KMS-11 (cell line): ENCODE results near the gene OR2V2.

Experiments
- H2AFZ ChIP-seq: fragments of 200-600 bp; sonication (generic); 2 replicates; pipeline ENCODE4 v1.6.1; 2016; ENCODE audit warnings: antibody characterized with exemption, mixed run types, low read depth
- H3K27ac ChIP-seq: fragments of 200-600 bp; sonication (generic); 2 replicates; pipeline ENCODE4 v1.6.1; 2016; ENCODE audit warnings: mild to moderate bottlenecking, mixed run types
- H3K27me3 ChIP-seq: fragments of 200-600 bp; sonication (generic); 2 replicates; pipeline ENCODE4 v1.6.1; 2017; ENCODE audit warnings: mild to moderate bottlenecking, low read depth, mixed run types, moderate library complexity; ENCODE audit not compliant: insufficient read depth
- H3K36me3 ChIP-seq: fragments of 200-600 bp; sonication (generic); 2 replicates; pipeline ENCODE4 v1.6.1; 2017; ENCODE audit warnings: mild to moderate bottlenecking, mixed run types; ENCODE audit not compliant: insufficient read depth
- H3K4me1 ChIP-seq: fragments of 200-600 bp; sonication (generic); 2 replicates; pipeline ENCODE4 v1.6.1; 2016; ENCODE audit warnings: mild to moderate bottlenecking, low read depth, mixed run types; ENCODE audit not compliant: poor library complexity, severe bottlenecking
- H3K4me2 ChIP-seq: fragments of 200-600 bp; sonication (generic); 2 replicates; pipeline ENCODE4 v1.7.0; 2016; ENCODE audit warnings: mild to moderate bottlenecking, mixed run types
- H3K4me3 ChIP-seq: fragments of 200-600 bp; sonication (generic); IDR thresholded peaks from 2 replicates; pipeline ENCODE4 v1.6.1; 2017; ENCODE audit warnings: low read depth, low read length, mixed read lengths; ENCODE audit not compliant: insufficient read depth
- H3K79me2 ChIP-seq: fragments of 200-600 bp; sonication (generic); 2 replicates; pipeline ENCODE4 v1.6.1; 2016; ENCODE audit warnings: low read depth, mixed run types; ENCODE audit not compliant: insufficient read depth
- H3K9ac ChIP-seq: fragments of 200-600 bp; sonication (generic); 2 replicates; pipeline ENCODE4 v1.6.1; 2016; ENCODE audit warnings: mild to moderate bottlenecking, mixed run types
- H4K20me1 ChIP-seq: fragments of 200-600 bp; sonication (generic); 2 replicates; pipeline ENCODE4 v1.6.1; 2016; ENCODE audit warnings: mild to moderate bottlenecking, mixed run types; ENCODE audit not compliant: insufficient read depth
- TF ChIP-seq, protein P1 (sequence below): fragments of 200-600 bp; sonication (generic); conservative IDR thresholded peaks from 2 replicates; pipeline ENCODE4 v1.6.1; 2017; ENCODE audit warnings: low read depth, mild to moderate bottlenecking, antibody characterized with exemption, low read length, moderate library complexity, mixed read lengths

OR2V2 gene

DNA sequence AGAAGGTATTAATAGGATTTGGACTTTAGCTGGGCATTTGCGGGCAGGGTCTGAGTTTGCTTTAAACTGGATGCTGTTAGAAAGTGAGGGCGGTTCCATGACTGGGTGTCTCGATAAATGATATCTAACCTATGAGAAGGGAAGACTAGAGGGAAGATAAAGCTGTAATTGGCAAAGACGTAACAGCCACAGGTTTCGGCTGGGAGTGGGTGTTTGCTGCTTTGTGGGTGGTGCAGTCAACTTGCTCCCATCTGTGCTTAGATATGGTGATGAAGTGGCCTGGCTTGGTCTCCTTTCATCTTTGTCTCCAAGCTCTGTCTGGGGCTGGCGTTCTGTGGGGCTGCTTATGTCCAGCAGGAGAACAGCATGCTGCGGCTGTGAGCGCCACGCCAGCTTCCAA, 39.7 kb upstream of the OR2V2 start:
- H3K4me2 ChIP-seq: no peak overlapping the region
- no peaks in the 10 kb centered on the region for H4K20me1 ChIP-seq
- H3K27me3 ChIP-seq: no peaks in the 10 kb centered on the region; the same call in 1 of the 2 replicates
- H3K27ac ChIP-seq: no peak overlapping the region
- H3K4me3 ChIP-seq: no peak overlapping the region
- H3K79me2 ChIP-seq: no peaks in the 10 kb centered on the region
- no peak overlapping the region for H2AFZ ChIP-seq
- no peak overlapping the region for H3K9ac ChIP-seq
- no peaks in the 10 kb centered on the region for H3K4me1 ChIP-seq
- TF ChIP-seq, protein P1, sequence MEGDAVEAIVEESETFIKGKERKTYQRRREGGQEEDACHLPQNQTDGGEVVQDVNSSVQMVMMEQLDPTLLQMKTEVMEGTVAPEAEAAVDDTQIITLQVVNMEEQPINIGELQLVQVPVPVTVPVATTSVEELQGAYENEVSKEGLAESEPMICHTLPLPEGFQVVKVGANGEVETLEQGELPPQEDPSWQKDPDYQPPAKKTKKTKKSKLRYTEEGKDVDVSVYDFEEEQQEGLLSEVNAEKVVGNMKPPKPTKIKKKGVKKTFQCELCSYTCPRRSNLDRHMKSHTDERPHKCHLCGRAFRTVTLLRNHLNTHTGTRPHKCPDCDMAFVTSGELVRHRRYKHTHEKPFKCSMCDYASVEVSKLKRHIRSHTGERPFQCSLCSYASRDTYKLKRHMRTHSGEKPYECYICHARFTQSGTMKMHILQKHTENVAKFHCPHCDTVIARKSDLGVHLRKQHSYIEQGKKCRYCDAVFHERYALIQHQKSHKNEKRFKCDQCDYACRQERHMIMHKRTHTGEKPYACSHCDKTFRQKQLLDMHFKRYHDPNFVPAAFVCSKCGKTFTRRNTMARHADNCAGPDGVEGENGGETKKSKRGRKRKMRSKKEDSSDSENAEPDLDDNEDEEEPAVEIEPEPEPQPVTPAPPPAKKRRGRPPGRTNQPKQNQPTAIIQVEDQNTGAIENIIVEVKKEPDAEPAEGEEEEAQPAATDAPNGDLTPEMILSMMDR: no peak
- H3K36me3 ChIP-seq: no peaks in the 10 kb centered on the region

DNA sequence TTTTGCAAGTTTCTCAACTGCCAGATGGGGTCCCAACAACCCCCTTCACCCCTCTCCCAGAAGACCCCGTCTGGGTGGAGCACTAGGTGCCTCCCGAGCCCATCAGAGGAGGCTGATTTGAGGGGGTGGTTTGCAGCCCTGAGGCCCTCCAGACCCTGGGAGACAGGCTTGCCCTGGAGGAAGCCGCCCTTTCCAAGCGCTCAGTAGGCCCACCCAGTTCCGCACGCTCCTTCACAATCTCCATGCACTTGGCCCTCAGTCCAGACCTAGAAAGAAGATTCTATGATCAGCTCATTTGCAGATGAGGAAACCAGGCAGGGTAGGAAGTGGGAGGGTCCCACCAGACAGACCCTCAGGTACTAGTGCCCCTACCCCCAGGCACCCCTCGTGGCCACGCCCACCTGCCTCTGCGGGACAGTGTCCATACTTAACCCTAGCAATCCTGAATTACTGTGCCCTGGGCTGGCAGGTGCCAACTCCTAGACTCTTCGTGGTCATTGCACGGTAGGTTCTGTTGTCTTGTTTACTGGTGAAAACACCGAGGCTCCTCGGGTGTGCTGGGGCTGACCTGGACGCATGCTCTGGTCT, 38.7 kb upstream of the OR2V2 start:
- Histone ChIP-seq H3K79me2 (no peaks in the 10 kb centered on the region), H2AFZ (no peak overlapping the region), H3K27ac (no peak overlapping the region), H3K4me2 (no peak overlapping the region), H3K4me3 (no peak overlapping the region), H4K20me1 (no peaks in the 10 kb centered on the region), H3K27me3 (no peaks in the 10 kb centered on the region; the same call in 1 of the 2 replicates), H3K36me3 (no peaks in the 10 kb centered on the region), H3K4me1 (no peaks in the 10 kb centered on the region), H3K9ac (no peak overlapping the region)
- TF ChIP-seq, protein P1: no peak

- Histone ChIP-seq H3K27me3 (no peaks in the 10 kb centered on the region; the same call in 1 of the 2 replicates), H3K4me1 (no peaks in the 10 kb centered on the region), H3K36me3 (no peaks in the 10 kb centered on the region), H3K27ac (no peak overlapping the region), H4K20me1 (no peaks in the 10 kb centered on the region), H3K4me2 (no peak overlapping the region), H3K9ac (no peak overlapping the region), H3K4me3 (no peak overlapping the region), H3K79me2 (no peaks in the 10 kb centered on the region), H2AFZ (no peak overlapping the region)
- TF ChIP-seq, protein P1: no peak
These were observed 37.8 kb upstream of the OR2V2 start for GRCh38 chr5:181109489-181110013.

- Histone ChIP-seq H3K36me3 (no peaks in the 10 kb centered on the region), H3K4me2 (no peak overlapping the region), H2AFZ (no peak overlapping the region), H3K27ac (no peak overlapping the region), H3K27me3 (no peaks in the 10 kb centered on the region; the same call in 1 of the 2 replicates), H4K20me1 (no peaks in the 10 kb centered on the region), H3K79me2 (no peaks in the 10 kb centered on the region), H3K4me1 (no peaks in the 10 kb centered on the region), H3K9ac (no peak overlapping the region), H3K4me3 (no peak overlapping the region)
- TF ChIP-seq, protein P1: no peak
These were observed 36.4 kb upstream of the OR2V2 start for GRCh38 chr5:181111010-181111409.
